GM19025 (cell line): ENCODE data around the gene TM7SF2.
"Not testable (repeated sequence)": the region's sequence is repeated elsewhere in the genome, so short reads cannot be mapped to it uniquely, and the experiment has no call there.

Source experiments
- ATAC-seq: cut with Tn5 transposase; IDR thresholded peaks from one replicate; pipeline ENCODE4 v1.9.1; 2021; ENCODE audit warnings: mild to moderate bottlenecking, low read depth, moderate library complexity; ENCODE audit not compliant: unreplicated experiment

The TM7SF2 gene

GRCh38 chr11:65113361-65113756, 1.7 kb downstream of the TM7SF2 start:
- ATAC-seq, result no peak

- ATAC-seq, result no peak
These were observed 2.2 kb downstream of the TM7SF2 start for GRCh38 chr11:65113839-65114238.

- ATAC-seq, result no peak
These were observed 3.0 kb downstream of the TM7SF2 start for GRCh38 chr11:65114538-65115171.

- no peak for ATAC-seq
These were observed 3.9 kb downstream of the TM7SF2 start for GRCh38 chr11:65115361-65116082.

GRCh38 chr11:65116370-65117205, 4.9 kb downstream of the TM7SF2 start:
- ATAC-seq, result no peak

GRCh38 chr11:65117206-65118096, 5.8 kb downstream of the TM7SF2 start, which contains the start of gene ZNHIT2:
Gene ZNHIT2, minus strand, starts transcription at chr11:65117701. Its CDS starts 48 bp downstream, at chr11:65117653.
- peak; percentile 51 for ATAC-seq

- ATAC-seq, result no peak
These were observed 6.6 kb downstream of the TM7SF2 start for GRCh38 chr11:65118097-65118837.

GRCh38 chr11:65118891-65119669, 7.4 kb downstream of the TM7SF2 start:
- ATAC-seq, result not testable (repeated sequence)

GRCh38 chr11:65119670-65119995, 8.0 kb downstream of the TM7SF2 start:
- no peak for ATAC-seq

- ATAC-seq, result no peak
These were observed 9.2 kb downstream of the TM7SF2 start for GRCh38 chr11:65120831-65121230.

- no peak for ATAC-seq
These were observed 9.8 kb downstream of the TM7SF2 start for GRCh38 chr11:65121447-65121864.

GRCh38 chr11:65121865-65122696, 10.4 kb downstream of the TM7SF2 start, which contains the start of the genes FAU and MRPL49:
Gene FAU, minus strand, starts transcription at chr11:65122134. Its CDS starts 321 bp downstream, at chr11:65121813.
Gene MRPL49, plus strand, starts transcription at chr11:65122321. Its CDS starts 26 bp downstream, at chr11:65122347.
- peak; percentile 73 for ATAC-seq

- no peak for ATAC-seq
These were observed 13.0 kb downstream of the TM7SF2 start for GRCh38 chr11:65124480-65125196.

GRCh38 chr11:65125197-65126056, 13.8 kb downstream of the TM7SF2 start:
- no peak for ATAC-seq

GRCh38 chr11:65126624-65127274, 15.1 kb downstream of the TM7SF2 start:
- no peak for ATAC-seq
